GM12878 (cell line): ENCODE results near the gene ANKMY1. TPM values are rescaled to one million over a fixed set of nuclear protein-coding genes. Genes with fewer than 3 reads are reported as not detected.

ENCODE experiments used
- ATAC-seq: fragments of 200-7000 bp; cut with Tn5 transposase; 3 replicates; pipeline ENCODE4 v1.9.1; 2020; ENCODE audit warnings: mild to moderate bottlenecking, moderate library complexity
- BruUV-seq: library from RNA; stranded (reverse); fragments of 400-500 nt; replicated peaks from 2 replicates; lab custom pipeline; 2021; lab: Mats Ljungman, UMichigan
- CTCF ChIA-PET: fragments of 300-600 bp; sonication (Branson Sonifier 250); formaldehyde crosslinking; extraction: SDS; loops from one replicate; lab custom pipeline; 2021; ENCODE audit warnings: inconsistent platforms; lab: Yijun Ruan, JAX
- POLR2A ChIA-PET: fragments of 350-600 bp; formaldehyde crosslinking; extraction: SDS; loops from one replicate; lab custom pipeline; 2021; ENCODE audit warnings: inconsistent platforms; lab: Charles Lee
- RAD21 ChIA-PET: fragments of 300-600 bp; sonication (Branson Sonifier 250); formaldehyde crosslinking; loops from one replicate; lab custom pipeline; 2023; ENCODE audit warnings: antibody characterized with exemption; ENCODE audit not compliant: unreplicated experiment; lab: Charles Lee
- SMC1A ChIA-PET: fragments of 300-600 bp; sonication (Branson Sonifier 250); formaldehyde crosslinking; loops from one replicate; lab custom pipeline; 2023; ENCODE audit not compliant: unreplicated experiment, uncharacterized antibody; lab: Charles Lee
- DNase-seq: peaks from one replicate; pipeline ENCODE4 v3.0.0-alpha.2; 2011; ENCODE audit warnings: low read depth, low spot score
- FAIRE-seq: peaks from 3 replicates; lab custom pipeline; 2011; peaks lifted over from hg19 to GRCh38; lab: Jason Lieb, UNC
- H2AFZ ChIP-seq: 2 replicates; pipeline ENCODE4 v1.6.0; 2011; ENCODE audit warnings: low read depth, low read length, control low read depth; ENCODE audit not compliant: control insufficient read depth
- H3K27ac ChIP-seq: 2 replicates; pipeline ENCODE4 v1.5.1; 2011; ENCODE audit warnings: control low read depth; ENCODE audit not compliant: control insufficient read depth, insufficient read depth
- H3K27me3 ChIP-seq, 2 experiments: replicated peaks in 1 of 2; 2 replicates each; pipeline versions ENCODE4 v1.6.0 to v1.6.1; 2011; ENCODE audit warnings: low read length in 1 of 2; ENCODE audit not compliant: control insufficient read depth in 2 of 2, insufficient read depth in 2 of 2
- H3K36me3 ChIP-seq, 2 experiments: 2 replicates each; pipeline ENCODE4 v1.5.1; 2011; ENCODE audit warnings: low read length in 1 of 2; ENCODE audit not compliant: control insufficient read depth in 2 of 2, insufficient read depth in 2 of 2
- H3K4me1 ChIP-seq: 2 replicates; pipeline ENCODE4 v1.6.1; 2011; ENCODE audit warnings: mild to moderate bottlenecking, low read length, moderate library complexity, mixed read lengths; ENCODE audit not compliant: control insufficient read depth, insufficient read depth
- H3K4me2 ChIP-seq: 2 replicates; pipeline ENCODE4 v1.6.0; 2011; ENCODE audit warnings: control low read depth; ENCODE audit not compliant: control insufficient read depth, insufficient read depth
- H3K4me3 ChIP-seq: fragments of 200-600 bp; sonication (generic); 2 replicates; pipeline ENCODE4 v1.5.1; 2016
- H3K79me2 ChIP-seq: 2 replicates; pipeline ENCODE4 v1.6.0; 2011; ENCODE audit warnings: low read length; ENCODE audit not compliant: control insufficient read depth, insufficient read depth
- H3K9ac ChIP-seq: 2 replicates; pipeline ENCODE4 v1.8.0; 2011; ENCODE audit warnings: low read length, control low read depth, mixed read lengths; ENCODE audit not compliant: control insufficient read depth, insufficient read depth
- H3K9me3 ChIP-seq: replicated peaks from 3 replicates; pipeline ENCODE4 v1.5.1; 2011; ENCODE audit warnings: mild to moderate bottlenecking, low read length; ENCODE audit not compliant: control insufficient read depth, insufficient read depth
- H4K20me1 ChIP-seq: 2 replicates; pipeline ENCODE4 v1.6.0; 2011; ENCODE audit not compliant: control insufficient read depth, insufficient read depth
- MEF2A ChIP-seq: IDR thresholded peaks from 2 replicates; pipeline ENCODE4 v1.6.1; 2011; ENCODE audit warnings: low read depth, mild to moderate bottlenecking, low read length, moderate library complexity; ENCODE audit not compliant: insufficient read depth
- MYC ChIP-seq: IDR thresholded peaks from 2 replicates; pipeline ENCODE4 v1.6.1; 2011; ENCODE audit warnings: mild to moderate bottlenecking, low read length, moderate library complexity, inconsistent platforms; ENCODE audit not compliant: insufficient read depth, insufficient replicate concordance, insufficient read length, severe bottlenecking
- NFIC ChIP-seq: IDR thresholded peaks from 2 replicates; pipeline ENCODE4 v1.6.1; 2012; ENCODE audit warnings: low read depth, mild to moderate bottlenecking, inconsistent platforms, low read length, moderate library complexity
- WGBS: methylation state at CpG from one replicate; pipeline ENCODE4 v1.1.6; 2016; ENCODE audit warnings: low lambda C conversion rate; ENCODE audit not compliant: insufficient replicate concordance, insufficient coverage; ENCODE audit errors: missing lambda C conversion rate; 5-methylcytosine and 5-hydroxymethylcytosine counted together
- in situ Hi-C: fragments of 300-500 bp; cut with MboI; formaldehyde crosslinking; loops from 9 replicates; pipeline ENCODE4 v1.14.3; 2018; ENCODE audit warnings: mixed read lengths
- intact Hi-C: fragments of 100-400 bp; cut with micrococcal nuclease; formaldehyde crosslinking; loops from one replicate; pipeline ENCODE4 v1.14.2; 2022; ENCODE audit not compliant: unreplicated experiment
- polyA plus RNA-seq, 11 experiments: library from polyadenylated mRNA; depleted of rRNA in 4 of 11; unstranded in 6 of 11; stranded (reverse) in 5 of 11; fragments of >200 nt; fragmentation: Nextera tagmentation in 4 of 11; fragmentation: Illumina TruSeq in 1 of 11; extraction: Ambion mirVana in 4 of 11; extraction: Trizol in 1 of 11; gene quantifications; 1 replicate in 1 of 11; 2 replicates in 10 of 11; pipeline versions ENCODE4 v1.2.1 to v1.2.3, GENCODE V29; 2011 to 2016; ENCODE audit warnings: inconsistent platforms in 2 of 11, missing spikeins in 2 of 11, low read depth in 1 of 11
- total RNA-seq, 4 experiments: library from RNA; depleted of rRNA in 3 of 4; stranded (reverse); fragments of >200 nt in 3 of 4; fragmentation: Illumina TruSeq in 1 of 4; extraction: Trizol in 1 of 4; gene quantifications; 2 replicates each; pipeline versions ENCODE4 v1.2.1 to v1.2.3, GENCODE V29; 2013 to 2021
- TF ChIP-seq, protein P1 (sequence below): fragments of 450-650 bp; IDR thresholded peaks from 2 replicates; pipeline ENCODE4 v1.6.1; 2017; ENCODE audit warnings: mild to moderate bottlenecking, low read depth, inconsistent platforms; ENCODE audit not compliant: poor library complexity, severe bottlenecking

The ANKMY1 gene
- total and polyA plus RNA-seq, 10 of the 15 experiments (the other 5 are each of a cell fraction or from before 2014, with no cell fraction given), result 1.1 to 15.3 (median 11.1) TPM

DNA sequence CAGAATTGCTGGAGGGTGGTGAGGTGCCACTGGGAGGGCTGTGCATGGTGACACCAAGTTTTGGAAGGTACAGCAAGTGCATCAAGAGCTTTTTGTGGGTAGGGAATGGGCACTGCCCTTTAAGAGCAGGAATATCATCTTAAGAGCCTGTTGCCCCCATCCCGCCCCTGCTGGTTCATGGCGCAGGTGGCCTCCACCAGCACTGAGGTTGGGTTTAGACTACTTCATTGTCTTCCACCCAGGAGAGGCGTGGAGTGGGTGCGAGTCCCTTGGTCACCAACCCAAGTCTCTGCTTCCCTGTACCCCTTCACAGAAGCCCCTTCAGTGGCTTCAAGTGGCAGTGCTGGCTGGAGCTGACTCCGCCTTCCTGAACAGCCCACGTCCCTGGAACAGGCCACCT lies 18.2 kb upstream of the ANKMY1 start (continued):
- TF ChIP-seq, protein P1, sequence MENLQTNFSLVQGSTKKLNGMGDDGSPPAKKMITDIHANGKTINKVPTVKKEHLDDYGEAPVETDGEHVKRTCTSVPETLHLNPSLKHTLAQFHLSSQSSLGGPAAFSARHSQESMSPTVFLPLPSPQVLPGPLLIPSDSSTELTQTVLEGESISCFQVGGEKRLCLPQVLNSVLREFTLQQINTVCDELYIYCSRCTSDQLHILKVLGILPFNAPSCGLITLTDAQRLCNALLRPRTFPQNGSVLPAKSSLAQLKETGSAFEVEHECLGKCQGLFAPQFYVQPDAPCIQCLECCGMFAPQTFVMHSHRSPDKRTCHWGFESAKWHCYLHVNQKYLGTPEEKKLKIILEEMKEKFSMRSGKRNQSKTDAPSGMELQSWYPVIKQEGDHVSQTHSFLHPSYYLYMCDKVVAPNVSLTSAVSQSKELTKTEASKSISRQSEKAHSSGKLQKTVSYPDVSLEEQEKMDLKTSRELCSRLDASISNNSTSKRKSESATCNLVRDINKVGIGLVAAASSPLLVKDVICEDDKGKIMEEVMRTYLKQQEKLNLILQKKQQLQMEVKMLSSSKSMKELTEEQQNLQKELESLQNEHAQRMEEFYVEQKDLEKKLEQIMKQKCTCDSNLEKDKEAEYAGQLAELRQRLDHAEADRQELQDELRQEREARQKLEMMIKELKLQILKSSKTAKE, result no peak

- no peak overlapping the region for H3K4me3 ChIP-seq
- no peak overlapping the region for H3K27ac ChIP-seq
- SMC1A ChIA-PET, result no interaction called here
- H3K4me2 ChIP-seq, result no peak overlapping the region
- intact Hi-C loops (no loop called here), in situ Hi-C loops (no loop called here)
- no TSS peak for BruUV-seq
- H3K27me3 ChIP-seq, result no peaks in the 10 kb centered on the region
- 85% methylated on average over 20 of the region's 23 CpGs for WGBS
- RAD21 ChIA-PET, result no interaction called here
- ATAC-seq, result no peak
- H3K79me2 ChIP-seq, result peaks cover 4% of the 10 kb centered on the region
- no peaks in the 10 kb centered on the region; the same call in 1 of the 2 replicates for H4K20me1 ChIP-seq
- no peak overlapping the region for H2AFZ ChIP-seq
- H3K9me3 ChIP-seq, result no peaks in the 10 kb centered on the region
- H3K4me1 ChIP-seq, result peaks cover 22% of the 10 kb centered on the region
- TF ChIP-seq NFIC (no peak), MEF2A (no peak), MYC (no peak)
- no peak for FAIRE-seq
- H3K9ac ChIP-seq, result no peak overlapping the region
- CTCF ChIA-PET, result no interaction called here
- POLR2A ChIA-PET, result interaction anchor here (1.0 kb wide), 1 partner anchor 11 kb away, joined by 3 read pairs; the partner anchor contains the start of gene CAPN10
- DNase-seq, result no peak
- peaks cover 0 to 7% of the 10 kb centered on the region in 2 experiments; a peak in 3 of 4 replicates for H3K36me3 ChIP-seq
These were observed 17.5 kb upstream of the ANKMY1 start for GRCh38 chr2:240575101-240575965.
